HG03565 (cell line): ENCODE results near the gene SLC38A11.

Experiments
- ATAC-seq: cut with Tn5 transposase; IDR thresholded peaks from one replicate; pipeline ENCODE4 v1.9.1; 2021; ENCODE audit warnings: mild to moderate bottlenecking, moderate library complexity; ENCODE audit not compliant: unreplicated experiment

Gene SLC38A11

GRCh38 chr2:164972216-164972615, 16.9 kb upstream of the SLC38A11 start:
- ATAC-seq = no peak

- ATAC-seq = no peak
Measured at GRCh38 chr2:164969909-164970690, 14.8 kb upstream of the SLC38A11 start.

- ATAC-seq = no peak
Measured at GRCh38 chr2:164967781-164968228, 12.5 kb upstream of the SLC38A11 start.

DNA sequence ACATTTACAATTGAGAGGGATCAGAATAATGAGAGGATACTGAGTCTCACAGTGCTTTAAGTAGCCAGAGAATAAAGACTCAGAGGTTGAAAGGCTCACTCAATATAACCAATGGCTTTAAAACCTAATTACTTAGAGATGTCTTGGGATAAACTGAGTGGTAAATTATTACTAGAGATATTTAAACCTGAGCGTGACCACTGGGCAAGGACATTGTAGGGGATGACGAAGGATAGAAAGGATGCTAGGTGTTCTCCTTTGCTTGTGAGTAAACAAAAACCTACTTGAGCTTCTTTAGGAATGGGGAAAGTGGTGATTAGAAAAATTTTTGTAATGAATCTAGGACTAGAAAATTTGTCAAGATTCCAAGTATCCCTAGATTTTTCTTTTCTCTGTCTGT, 12.0 kb upstream of the SLC38A11 start:
- no peak for ATAC-seq

- no peak for ATAC-seq
Measured at GRCh38 chr2:164964700-164965099, 9.4 kb upstream of the SLC38A11 start.

GRCh38 chr2:164960159-164960558, 4.8 kb upstream of the SLC38A11 start:
- no peak for ATAC-seq

GRCh38 chr2:164954186-164954585, 1.1 kb downstream of the SLC38A11 start:
- no peak for ATAC-seq

- no peak for ATAC-seq
Measured at GRCh38 chr2:164953279-164953678, 2.0 kb downstream of the SLC38A11 start.

DNA sequence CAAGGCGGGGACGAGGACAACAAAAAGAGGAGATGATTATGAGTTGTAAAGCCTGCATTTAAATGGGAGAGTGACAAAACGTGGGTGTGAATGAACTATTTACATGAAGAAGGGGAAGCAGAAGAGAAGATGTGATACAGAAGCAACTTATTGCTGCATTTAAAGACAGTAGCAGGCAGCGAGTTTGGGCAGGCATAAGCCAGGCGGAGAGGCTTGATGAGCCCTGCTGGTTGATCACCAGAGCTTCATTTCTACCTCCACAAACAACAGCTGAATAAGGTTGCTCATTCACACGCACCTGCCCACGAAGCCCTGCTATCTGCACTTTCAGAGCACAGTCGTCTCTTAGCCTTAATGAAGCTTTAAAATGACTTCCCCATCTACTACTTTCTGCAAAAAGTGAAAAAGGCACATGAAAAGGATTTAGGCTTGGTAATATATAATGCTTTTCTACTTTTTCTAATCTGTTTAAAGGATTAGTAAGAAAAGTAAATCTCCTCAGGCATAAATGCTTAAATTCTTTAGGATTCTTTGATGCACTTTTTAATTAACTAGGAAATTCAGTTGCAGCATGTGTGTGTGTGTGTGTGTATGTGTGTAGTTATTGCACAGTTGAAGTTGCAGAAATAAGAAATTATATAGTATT, 3.1 kb downstream of the SLC38A11 start:
- no peak for ATAC-seq

DNA sequence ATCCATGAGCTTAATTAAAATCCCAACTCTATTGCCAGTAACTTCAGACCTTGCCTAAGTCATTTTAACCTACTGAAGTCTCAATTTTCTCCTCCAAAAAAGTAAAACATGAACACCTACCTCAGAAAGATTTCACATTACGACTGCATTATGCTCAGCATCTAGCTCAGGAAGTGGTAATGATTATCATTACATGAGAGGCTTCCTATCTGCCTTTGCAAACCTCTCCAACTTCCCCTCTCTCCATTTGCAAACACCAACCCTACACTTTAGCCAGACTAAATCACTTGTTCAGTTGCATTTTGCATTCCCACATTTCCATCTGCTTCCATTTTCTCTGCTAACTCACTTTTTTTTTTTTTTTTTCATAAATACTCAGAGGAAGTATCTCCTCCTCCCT, 6.8 kb downstream of the SLC38A11 start:
- ATAC-seq = no peak

- no peak for ATAC-seq
Measured at GRCh38 chr2:164947281-164947680, 8.0 kb downstream of the SLC38A11 start.

DNA sequence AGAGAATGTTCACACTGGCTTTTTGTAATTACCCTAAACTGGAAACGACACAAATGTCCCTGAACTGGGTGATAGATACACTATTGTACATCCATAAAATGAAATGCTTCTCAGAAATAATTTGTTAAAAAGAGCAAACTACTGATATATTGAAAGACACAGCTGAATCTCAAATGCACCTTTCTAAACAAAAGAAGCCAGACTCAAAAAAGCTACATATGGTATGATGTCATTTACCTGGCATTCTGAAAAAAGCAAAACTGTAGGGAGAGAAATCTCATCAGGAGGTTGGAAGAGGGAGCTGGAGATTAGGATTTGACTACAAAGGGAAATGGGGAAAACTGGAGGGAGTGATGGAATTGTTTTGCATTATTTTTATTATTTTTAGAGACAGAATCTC, 12.0 kb downstream of the SLC38A11 start:
- ATAC-seq = no peak

DNA sequence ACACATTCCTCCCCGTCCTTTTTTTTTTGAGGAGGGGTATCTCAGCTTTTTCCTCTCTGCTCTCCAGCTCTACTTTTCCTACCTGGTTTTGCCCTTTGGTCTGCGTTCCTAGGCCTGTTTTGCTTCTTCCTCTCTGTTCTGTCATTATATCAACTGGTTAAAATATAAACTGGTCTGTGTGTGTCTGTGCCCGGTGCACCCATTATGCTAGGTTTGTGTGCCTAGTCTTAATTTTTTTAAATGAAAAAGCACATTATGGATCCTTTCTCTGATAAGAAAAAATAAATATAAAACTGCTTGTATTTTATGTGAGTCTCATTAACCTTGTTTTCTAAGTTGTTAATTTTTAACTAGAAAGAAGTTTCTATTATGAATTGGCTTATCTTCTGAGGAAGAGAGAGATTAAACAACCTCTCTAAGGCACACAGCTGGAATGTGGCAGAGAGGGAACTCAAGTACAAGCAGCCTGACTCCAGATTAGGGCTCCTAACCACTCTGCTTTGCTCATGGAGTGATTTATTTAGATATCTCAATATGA, 17.4 kb downstream of the SLC38A11 start:
- no peak for ATAC-seq

- ATAC-seq = no peak
Measured at GRCh38 chr2:164935118-164936101, 19.9 kb downstream of the SLC38A11 start.

DNA sequence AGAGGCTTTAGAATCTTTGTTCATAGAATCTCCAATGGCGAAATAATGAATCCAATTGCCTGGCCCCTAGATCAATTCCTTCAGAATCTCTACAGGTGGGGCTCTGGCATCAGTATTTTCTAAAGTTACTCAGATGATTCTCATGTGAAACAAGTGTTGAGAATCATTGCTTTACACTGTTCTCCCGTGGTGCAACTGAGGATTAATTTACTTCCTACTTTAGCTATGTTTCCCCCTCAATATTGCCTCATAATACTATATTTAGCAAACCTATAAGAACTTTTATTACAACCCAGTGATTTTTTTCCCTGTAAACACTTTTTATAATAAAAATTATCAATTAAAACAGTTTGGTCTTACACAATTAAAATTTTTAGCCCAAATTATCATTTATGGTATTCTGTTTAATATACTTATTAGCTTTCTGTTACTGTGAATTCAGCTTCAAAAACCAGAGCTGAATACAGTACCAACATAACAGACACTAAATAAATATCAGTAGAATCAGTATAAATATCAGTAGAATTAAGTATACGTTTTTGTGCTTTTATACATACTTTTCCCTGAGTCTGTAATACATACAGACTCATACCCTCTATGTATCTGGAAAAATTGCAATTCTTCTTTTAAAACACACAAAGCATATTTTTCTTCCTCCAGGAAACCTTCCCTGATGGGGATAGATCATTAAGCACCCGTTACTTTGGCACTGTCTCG, 20.8 kb downstream of the SLC38A11 start:
- no peak for ATAC-seq

- ATAC-seq = no peak
Measured at GRCh38 chr2:164933671-164934189, 21.6 kb downstream of the SLC38A11 start.

DNA sequence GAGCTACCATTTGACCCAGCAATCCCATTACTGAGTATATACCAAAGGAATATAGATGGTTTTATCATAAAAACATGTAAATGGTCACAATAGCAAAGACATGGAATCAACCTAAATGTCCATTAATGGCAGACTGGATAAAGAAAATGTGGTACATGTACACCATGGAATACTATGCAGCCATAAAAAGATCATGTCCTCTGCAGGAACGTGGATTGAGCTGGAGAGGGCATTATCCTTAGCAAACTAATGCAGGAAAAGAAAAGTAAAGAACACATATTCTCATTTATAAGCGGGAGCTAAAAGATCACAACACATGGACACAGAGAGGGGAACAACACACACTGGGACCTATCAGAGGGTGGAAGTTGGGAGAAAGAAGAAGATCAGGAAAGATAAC, 22.9 kb downstream of the SLC38A11 start:
- no peak for ATAC-seq

DNA sequence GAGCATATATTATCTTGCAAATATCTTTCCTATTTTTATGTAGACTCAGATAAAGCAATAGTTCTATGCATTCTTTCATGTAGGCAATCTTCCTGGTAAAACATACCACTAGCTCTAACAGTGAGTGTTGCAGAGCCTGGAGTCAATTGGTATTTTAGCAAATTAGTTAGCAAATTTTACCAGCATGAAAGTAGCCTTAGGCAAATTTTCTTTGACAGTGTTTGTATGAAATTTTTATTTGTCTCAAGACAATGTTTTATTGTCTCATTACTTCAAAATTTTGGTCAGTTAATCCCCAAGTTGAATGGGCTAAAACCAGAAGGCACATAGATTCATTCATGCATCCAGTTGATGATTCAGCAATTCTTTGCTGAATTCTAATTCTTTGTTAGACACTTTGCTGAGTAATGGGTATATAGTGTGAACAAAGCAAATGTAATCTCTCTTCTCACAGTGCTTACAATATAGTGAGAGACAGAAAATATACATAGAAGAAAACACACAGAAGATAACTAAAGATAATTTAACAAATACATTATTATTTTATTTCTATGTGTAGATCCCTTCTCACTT, 27.1 kb downstream of the SLC38A11 start:
- no peak for ATAC-seq

GRCh38 chr2:164922134-164922533, 33.2 kb downstream of the SLC38A11 start:
- no peak for ATAC-seq

DNA sequence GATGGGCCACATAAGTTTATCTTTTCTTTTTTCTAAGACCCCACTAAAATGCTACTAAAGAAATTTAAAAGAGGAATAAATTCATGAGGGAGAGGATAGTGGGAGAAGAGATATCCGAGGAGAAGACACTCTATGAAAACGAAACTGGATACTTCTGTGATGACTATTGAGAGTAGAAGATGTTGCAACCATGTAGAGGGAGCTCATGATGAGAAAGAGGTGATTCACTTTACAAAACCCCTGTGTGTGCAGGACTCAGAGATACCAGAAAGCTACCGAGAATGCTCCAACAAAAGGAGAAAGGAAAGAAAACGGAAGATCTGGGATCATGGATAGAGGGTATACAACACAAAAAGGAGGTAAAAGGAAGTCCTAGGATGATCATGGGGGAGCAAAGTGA, 34.9 kb downstream of the SLC38A11 start:
- ATAC-seq = no peak
